HEK293 (cell line): ENCODE data around the gene CD151.

Experiments
- CTCF ChIA-PET: fragments of 350-600 bp; formaldehyde crosslinking; extraction: SDS; loops from one replicate; lab custom pipeline; 2021; ENCODE audit warnings: antibody characterized with exemption; lab: Yijun Ruan, JAX
- POLR2A ChIA-PET: fragments of 300-600 bp; formaldehyde crosslinking; extraction: SDS; loops from one replicate; lab custom pipeline; 2020; ENCODE audit warnings: antibody characterized with exemption, inconsistent platforms; lab: Yijun Ruan, JAX
- H3K27ac ChIP-seq: fragments of 200-500 bp; sonication (Bioruptor generic); 2 replicates; pipeline ENCODE4 v1.5.1; 2014; ENCODE audit warnings: low read depth, low read length, control low read depth, inconsistent platforms; ENCODE audit errors: extremely low read depth
- H3K36me3 ChIP-seq, 2 experiments: fragments of 200-500 bp in 1 of 2; sonication (Bioruptor generic) in 1 of 2; 1 replicate in 1 of 2; 2 replicates in 1 of 2; pipeline ENCODE4 v1.5.1; 2014 to 2017; ENCODE audit warnings: inconsistent platforms in 2 of 2, low read length in 2 of 2; ENCODE audit not compliant: control insufficient read depth in 2 of 2, insufficient read depth in 1 of 2
- H3K4me1 ChIP-seq: fragments of 200-500 bp; sonication (Bioruptor generic); 2 replicates; pipeline ENCODE4 v1.5.1; 2014; ENCODE audit warnings: mild to moderate bottlenecking, low read length, inconsistent platforms; ENCODE audit not compliant: control insufficient read depth, insufficient read depth
- H3K4me3 ChIP-seq: 2 replicates; pipeline ENCODE4 v1.5.1; 2011; ENCODE audit warnings: low read depth, mild to moderate bottlenecking, control low read depth, low read length, moderate library complexity
- H3K9me3 ChIP-seq: fragments of 200-500 bp; sonication (Bioruptor generic); 2 replicates; pipeline ENCODE4 v1.5.1; 2014; ENCODE audit warnings: low read depth, low read length, inconsistent platforms; ENCODE audit not compliant: control insufficient read depth, insufficient read depth
- EGR2 ChIP-seq: fragments of 450-650 bp; formaldehyde crosslinking; IDR thresholded peaks from 2 replicates; pipeline ENCODE4 v1.5.1; 2016; ENCODE audit warnings: low read depth, missing biosample characterization, missing genetic modification characterization
- GLIS2 ChIP-seq: fragments of 450-650 bp; formaldehyde crosslinking; IDR thresholded peaks from 2 replicates; pipeline ENCODE4 v1.5.1; 2016; ENCODE audit warnings: missing biosample characterization, missing genetic modification characterization
- INSM2 ChIP-seq: fragments of 450-650 bp; formaldehyde crosslinking; IDR thresholded peaks from 2 replicates; pipeline ENCODE4 v1.5.1; 2016; ENCODE audit warnings: missing biosample characterization, missing genetic modification characterization
- KLF17 ChIP-seq: fragments of 450-650 bp; formaldehyde crosslinking; IDR thresholded peaks from 2 replicates; pipeline ENCODE4 v1.5.1; 2016; ENCODE audit warnings: missing biosample characterization, missing genetic modification characterization
- PRDM1 ChIP-seq: fragments of 450-650 bp; formaldehyde crosslinking; IDR thresholded peaks from 2 replicates; pipeline ENCODE4; 2016; ENCODE audit warnings: missing biosample characterization, missing genetic modification characterization
- PRDM10 ChIP-seq: fragments of 450-650 bp; formaldehyde crosslinking; IDR thresholded peaks from 2 replicates; pipeline ENCODE4 v1.5.1; 2016; ENCODE audit warnings: missing biosample characterization, missing genetic modification characterization
- ZBTB10 ChIP-seq: fragments of 450-650 bp; formaldehyde crosslinking; IDR thresholded peaks from 2 replicates; pipeline ENCODE4 v1.5.1; 2016; ENCODE audit warnings: missing biosample characterization, missing genetic modification characterization
- ZFHX2 ChIP-seq: fragments of 450-650 bp; formaldehyde crosslinking; conservative IDR thresholded peaks from 2 replicates; pipeline ENCODE4 v1.5.1; 2016; ENCODE audit warnings: missing biosample characterization, missing genetic modification characterization
- ZIC2 ChIP-seq: fragments of 450-650 bp; formaldehyde crosslinking; IDR thresholded peaks from 2 replicates; pipeline ENCODE4 v1.5.1; 2016; ENCODE audit warnings: missing biosample characterization, missing genetic modification characterization
- ZNF16 ChIP-seq: fragments of 450-650 bp; formaldehyde crosslinking; IDR thresholded peaks from 2 replicates; pipeline ENCODE4 v1.5.1; 2016; ENCODE audit warnings: low read depth, missing biosample characterization, missing genetic modification characterization
- ZNF391 ChIP-seq: fragments of 450-650 bp; formaldehyde crosslinking; IDR thresholded peaks from 2 replicates; pipeline ENCODE4 v1.5.1; 2016; ENCODE audit warnings: low read depth, missing biosample characterization, missing genetic modification characterization, borderline replicate concordance

Gene CD151

GRCh38 chr11:831118-831864, 1.5 kb upstream of the CD151 start (continued):
- TF ChIP-seq ZNF391 (tag by site-specific recombination) (no peak), ZBTB10 (tag by site-specific recombination) (no peak), PRDM1 (tag by site-specific recombination) (no peak), GLIS2 (tag by site-specific recombination) (peak; percentile 52), ZNF16 (tag by site-specific recombination) (no peak)

- Histone ChIP-seq H3K9me3 (no peaks in the 10 kb centered on the region), H3K27ac (peak overlapping the region; percentile 66; the same call in 1 of the 2 replicates), H3K4me3 (peak overlapping the region; percentile 70), H3K4me1 (no peaks in the 10 kb centered on the region; the same call in 1 of the 2 replicates), H3K36me3 (peaks cover 0 to 25% of the 10 kb centered on the region in 2 experiments; a peak in 1 of 3 replicates)
- POLR2A ChIA-PET, result interaction anchor here (0.6 to 15.0 kb wide), 8 partner anchors 8 to 28 kb away, joined by 3 to 202 read pairs (median 4); partner anchors contain the start of genes PNPLA2, POLR2L, RPLP2 and TSPAN4
- peak; percentile 88 for TF ChIP-seq ZFHX2 (tag by site-specific recombination)
- TF ChIP-seq ZIC2 (tag by site-specific recombination), result peak; percentile 84
- TF ChIP-seq INSM2, result no peak
- no peak for TF ChIP-seq GLIS2 (tag by site-specific recombination)
- peak; percentile 81 for TF ChIP-seq PRDM10 (tag by site-specific recombination)
- 0 out of 2 replicates have a peak, but pooled peaks have one; percentile 49 for TF ChIP-seq KLF17 (tag by site-specific recombination)
- TF ChIP-seq EGR2 (tag by site-specific recombination), result peak; percentile 76
- CTCF ChIA-PET, result no interaction called here
Measured at GRCh38 chr11:831961-832528, 707 bp upstream of the CD151 start.
